NT2/D1 (cell line): ENCODE data around the gene RASD1.

Experiments
- DNase-seq: peaks from one replicate; pipeline ENCODE4 v3.0.0-alpha.2; 2011; ENCODE audit warnings: low read depth, low spot score
- H3K27me3 ChIP-seq: 2 replicates; pipeline ENCODE4 v1.6.0; 2011; ENCODE audit warnings: mild to moderate bottlenecking; ENCODE audit not compliant: insufficient read length, insufficient read depth
- H3K36me3 ChIP-seq: 2 replicates; pipeline ENCODE4 v1.6.1; 2011; ENCODE audit warnings: mild to moderate bottlenecking, low read length, mixed read lengths; ENCODE audit not compliant: insufficient read depth, insufficient read length
- H3K4me1 ChIP-seq: 2 replicates; pipeline ENCODE4 v1.5.1; 2011; ENCODE audit not compliant: insufficient read depth, insufficient read length
- H3K4me3 ChIP-seq: 2 replicates; pipeline ENCODE4 v1.5.1; 2011; ENCODE audit warnings: low read depth; ENCODE audit not compliant: insufficient read length
- H3K9ac ChIP-seq: 2 replicates; pipeline ENCODE4 v1.6.0; 2011; ENCODE audit warnings: low read depth; ENCODE audit not compliant: insufficient read length
- H3K9me3 ChIP-seq: 2 replicates; pipeline ENCODE4 v1.5.1; 2011; ENCODE audit warnings: mild to moderate bottlenecking, low read length; ENCODE audit not compliant: insufficient read depth
- SUZ12 ChIP-seq: IDR thresholded peaks from 2 replicates; pipeline ENCODE4 v1.6.1; 2011; ENCODE audit not compliant: insufficient read length, insufficient read depth; ENCODE audit errors: extremely low read depth
- YY1 ChIP-seq: IDR thresholded peaks from 2 replicates; pipeline ENCODE4 v1.6.1; 2011; ENCODE audit not compliant: insufficient read length, insufficient read depth
- ZNF274 ChIP-seq: IDR thresholded peaks from 2 replicates; pipeline ENCODE4 v1.6.1; 2011; ENCODE audit warnings: mild to moderate bottlenecking, low read depth, low read length

The RASD1 gene

DNA sequence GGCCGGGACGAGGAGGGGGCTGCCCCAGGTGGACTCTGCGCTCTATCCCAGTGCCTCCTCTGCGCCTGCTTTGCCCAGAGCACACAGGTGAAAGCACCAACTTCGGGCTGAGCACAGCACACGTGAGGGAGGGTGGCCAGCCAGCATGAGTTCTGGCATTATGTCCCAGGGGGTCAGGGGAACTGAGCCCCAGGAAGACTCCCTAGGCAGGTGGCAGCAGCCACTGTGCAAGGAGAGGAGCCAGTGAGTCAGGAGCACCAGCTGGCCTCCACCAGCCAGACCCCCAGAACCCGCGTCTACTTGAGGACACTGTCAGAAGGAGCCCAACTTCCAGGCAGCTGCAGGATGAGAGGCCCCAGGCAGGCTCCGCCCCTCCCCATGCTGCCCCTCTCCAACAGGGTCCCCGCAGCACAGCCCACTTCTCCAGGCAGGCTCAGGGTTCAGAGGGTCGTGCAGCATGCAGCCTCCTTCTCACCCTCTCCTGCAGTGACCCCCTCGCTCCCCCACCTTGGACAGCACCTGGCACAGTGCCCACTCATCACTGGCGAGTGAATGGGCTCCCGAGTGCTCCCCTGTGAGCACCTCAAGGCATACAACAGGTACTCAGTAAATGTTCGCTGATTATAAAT is 44.2 kb upstream of the RASD1 start:
- H3K9me3 ChIP-seq = no peaks in the 10 kb centered on the region
- H3K9ac ChIP-seq = no peak overlapping the region
- peaks cover 3% of the 10 kb centered on the region for H3K4me1 ChIP-seq
- H3K36me3 ChIP-seq = no peaks in the 10 kb centered on the region
- no peak overlapping the region for H3K4me3 ChIP-seq
- TF ChIP-seq ZNF274 = no peak
- TF ChIP-seq YY1 = no peak
- no peak for TF ChIP-seq SUZ12
- H3K27me3 ChIP-seq = no peaks in the 10 kb centered on the region
- no peak for DNase-seq

- H3K36me3 ChIP-seq = no peaks in the 10 kb centered on the region
- TF ChIP-seq SUZ12 = no peak
- no peak for TF ChIP-seq ZNF274
- TF ChIP-seq YY1 = no peak
- H3K9me3 ChIP-seq = no peaks in the 10 kb centered on the region
- no peak overlapping the region for H3K4me3 ChIP-seq
- H3K9ac ChIP-seq = no peak overlapping the region
- no peak for DNase-seq
- H3K27me3 ChIP-seq = no peaks in the 10 kb centered on the region
- peaks cover 3% of the 10 kb centered on the region for H3K4me1 ChIP-seq
Measured at GRCh38 chr17:17539591-17539990, 43.4 kb upstream of the RASD1 start.

DNA sequence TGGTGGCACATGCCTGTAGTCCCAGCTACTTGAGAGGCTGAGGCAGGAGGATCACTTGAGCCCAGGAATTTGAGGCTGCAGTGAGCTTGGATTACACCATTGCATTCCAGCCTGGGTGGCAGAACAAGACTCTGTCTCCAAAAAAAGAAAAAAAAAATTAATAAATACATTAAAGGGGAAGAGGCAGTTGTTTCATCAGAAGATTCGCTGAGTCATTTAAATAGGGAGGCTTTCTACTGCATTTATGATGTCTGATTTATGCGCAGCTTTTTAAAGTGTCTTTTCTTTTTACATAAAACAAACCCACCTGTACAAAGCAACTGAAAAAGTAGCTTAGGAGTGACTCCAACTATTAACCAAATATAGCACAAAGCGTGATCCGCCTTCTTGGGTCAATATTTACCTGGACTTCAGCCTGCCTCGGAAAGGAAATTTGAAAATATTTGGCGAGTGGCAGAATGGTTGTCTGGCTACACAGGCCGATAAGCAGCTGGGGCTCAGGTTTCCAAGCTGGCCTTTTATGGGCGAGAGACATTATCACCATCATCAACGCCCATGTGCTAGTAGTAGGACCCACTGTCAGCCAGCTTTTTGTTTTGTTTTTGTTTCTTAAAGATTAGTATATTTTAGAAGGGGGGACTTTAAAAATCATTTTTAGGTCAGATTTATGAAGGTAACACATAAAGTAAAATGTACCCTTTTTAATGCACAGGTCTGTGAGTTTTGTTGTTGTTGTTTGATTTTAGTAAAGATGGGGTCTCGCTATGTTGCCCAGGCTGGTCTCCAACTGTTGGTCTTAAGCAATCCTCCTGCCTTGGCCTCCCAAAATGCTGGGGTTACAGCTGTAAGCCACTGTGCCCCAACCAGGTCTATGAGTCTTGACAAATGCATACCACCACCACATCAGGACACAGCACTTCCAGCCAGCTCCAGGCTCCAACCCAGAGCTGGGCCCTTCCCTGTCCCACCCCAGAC is 42.5 kb upstream of the RASD1 start:
- Histone ChIP-seq H3K27me3 (no peaks in the 10 kb centered on the region), H3K9me3 (no peaks in the 10 kb centered on the region), H3K36me3 (no peaks in the 10 kb centered on the region), H3K9ac (no peak overlapping the region), H3K4me3 (no peak overlapping the region), H3K4me1 (peaks cover 3% of the 10 kb centered on the region)
- DNase-seq = no peak
- no peak for TF ChIP-seq YY1
- no peak for TF ChIP-seq ZNF274
- TF ChIP-seq SUZ12 = no peak

DNA sequence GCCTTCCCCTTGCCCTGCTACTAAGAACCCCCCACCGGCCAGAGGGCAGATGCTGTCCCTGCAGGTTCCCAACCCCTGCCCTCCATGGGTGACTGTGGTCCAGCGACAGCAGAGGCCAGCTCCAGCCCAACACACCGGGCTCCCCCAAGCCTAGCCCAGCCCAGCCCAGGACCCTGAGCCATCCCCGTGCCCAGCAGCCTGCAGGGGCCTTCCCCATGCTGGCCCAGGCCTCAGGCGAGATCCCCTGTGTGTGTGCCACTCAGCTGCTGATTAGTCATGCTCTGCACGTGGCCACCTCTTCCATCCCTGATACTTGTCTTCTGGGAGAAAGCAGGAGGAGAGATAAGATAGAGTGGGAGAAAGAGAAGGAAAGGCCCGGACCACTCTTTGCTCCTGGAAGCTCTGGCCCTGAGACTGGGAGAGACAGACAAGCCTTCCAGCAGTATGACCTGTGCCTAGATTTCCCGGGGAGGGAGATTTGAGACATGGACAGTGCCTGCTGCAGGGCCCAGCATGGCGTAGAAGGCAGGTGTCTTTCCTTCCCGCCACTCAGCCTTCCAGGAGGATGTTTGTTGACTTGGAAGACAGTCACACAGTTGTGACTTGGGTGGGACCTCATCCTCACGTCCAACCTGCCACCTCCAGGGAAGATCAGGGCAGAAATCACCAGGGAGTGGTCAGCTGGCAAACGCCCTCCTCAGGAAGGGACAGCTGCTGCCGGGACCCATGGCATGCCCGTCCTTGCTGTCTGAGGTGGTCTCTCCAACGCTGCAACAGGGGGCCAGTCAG is 41.3 kb upstream of the RASD1 start:
- Histone ChIP-seq H3K9ac (no peak overlapping the region), H3K4me1 (peaks cover 3% of the 10 kb centered on the region), H3K27me3 (no peaks in the 10 kb centered on the region), H3K4me3 (no peak overlapping the region), H3K9me3 (no peaks in the 10 kb centered on the region), H3K36me3 (no peaks in the 10 kb centered on the region)
- TF ChIP-seq ZNF274 (no peak), YY1 (no peak)
- no peak for DNase-seq

DNA sequence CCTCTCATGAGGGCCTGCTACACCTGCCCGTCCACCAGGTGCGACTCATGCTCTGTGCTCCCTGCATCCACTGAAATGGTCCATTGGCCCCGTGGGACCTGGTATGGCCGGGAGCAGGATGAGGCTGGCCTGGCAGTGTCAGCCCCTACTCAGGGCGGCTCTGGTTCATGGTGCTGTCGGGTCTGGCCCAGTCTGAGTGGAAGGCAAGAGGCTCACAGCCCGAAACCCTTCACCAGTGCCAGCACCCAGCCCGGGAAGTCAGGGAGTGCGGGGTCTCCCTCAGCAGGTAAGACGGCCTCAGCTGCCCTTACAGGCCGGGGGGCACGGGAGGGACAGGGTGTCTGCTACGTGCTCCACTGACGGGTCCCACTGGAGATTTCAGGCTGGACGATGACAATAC is 40.5 kb upstream of the RASD1 start:
- Histone ChIP-seq H3K9me3 (no peaks in the 10 kb centered on the region), H3K9ac (no peak overlapping the region), H3K4me3 (no peak overlapping the region), H3K4me1 (peaks cover 3% of the 10 kb centered on the region), H3K27me3 (no peaks in the 10 kb centered on the region), H3K36me3 (no peaks in the 10 kb centered on the region)
- no peak for TF ChIP-seq YY1
- TF ChIP-seq SUZ12 = no peak
- no peak for TF ChIP-seq ZNF274
- DNase-seq = no peak

DNA sequence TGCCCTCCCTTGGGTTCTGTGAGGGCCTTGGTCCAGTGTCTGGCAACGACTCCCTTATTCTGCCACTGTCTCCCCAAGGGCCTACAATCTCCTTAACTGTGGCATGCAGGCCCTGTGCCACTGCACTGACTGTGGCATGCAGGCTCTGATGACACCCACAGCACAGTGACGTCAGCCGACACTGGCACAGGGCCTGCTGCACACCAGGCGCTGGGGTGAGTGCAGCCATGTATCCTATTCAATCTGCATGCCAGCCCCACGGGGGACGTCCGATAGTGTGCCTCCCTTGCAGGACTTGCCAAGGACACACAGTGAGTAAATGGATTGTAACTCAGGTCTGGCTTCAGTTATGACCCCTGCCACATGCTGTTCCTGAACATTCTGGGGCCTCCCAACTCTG is 39.8 kb upstream of the RASD1 start:
- Histone ChIP-seq H3K36me3 (no peaks in the 10 kb centered on the region), H3K27me3 (no peaks in the 10 kb centered on the region), H3K9me3 (no peaks in the 10 kb centered on the region), H3K4me1 (peaks cover 3% of the 10 kb centered on the region), H3K9ac (no peak overlapping the region), H3K4me3 (no peak overlapping the region)
- no peak for DNase-seq
- TF ChIP-seq YY1 (no peak), ZNF274 (no peak), SUZ12 (no peak)

GRCh38 chr17:17533901-17534441 is 37.8 kb upstream of the RASD1 start:
- DNase-seq = no peak
- Histone ChIP-seq H3K9me3 (no peaks in the 10 kb centered on the region), H3K9ac (no peak overlapping the region), H3K27me3 (no peaks in the 10 kb centered on the region), H3K4me3 (no peak overlapping the region), H3K36me3 (no peaks in the 10 kb centered on the region), H3K4me1 (no peaks in the 10 kb centered on the region)
- TF ChIP-seq ZNF274 = no peak
- no peak for TF ChIP-seq SUZ12
- TF ChIP-seq YY1 = no peak
